H9 (cell line): ENCODE results near the gene SNRPD3. TPM values are rescaled to one million over a fixed set of nuclear protein-coding genes. Genes with fewer than 3 reads are reported as not detected.

Source experiments
- DNase-seq: peaks from one replicate; pipeline ENCODE4 v3.0.0-alpha.2; 2017
- H2AFZ ChIP-seq: one replicate; pipeline ENCODE4 v1.6.1; 2013; ENCODE audit warnings: mild to moderate bottlenecking, low read length, control low read depth, moderate library complexity
- H2AK5ac ChIP-seq: 2 replicates; pipeline ENCODE4 v1.6.1; 2013; ENCODE audit warnings: low read length, control low read depth, mixed read lengths; ENCODE audit not compliant: insufficient read length
- H2BK120ac ChIP-seq: one replicate; pipeline ENCODE4 v1.6.1; 2013; ENCODE audit warnings: low read depth, mild to moderate bottlenecking, low read length, control low read depth, inconsistent platforms; ENCODE audit not compliant: poor library complexity, severe bottlenecking
- H2BK12ac ChIP-seq: 2 replicates; pipeline ENCODE4 v1.6.1; 2013; ENCODE audit warnings: low read length, control low read depth, mixed read lengths, low read depth; ENCODE audit not compliant: insufficient read length
- H2BK15ac ChIP-seq: 2 replicates; pipeline ENCODE4 v1.6.1; 2013; ENCODE audit warnings: low read depth, low read length, control low read depth
- H2BK20ac ChIP-seq: one replicate; pipeline ENCODE4 v1.6.1; 2013; ENCODE audit warnings: low read depth, mild to moderate bottlenecking, low read length, control low read depth, inconsistent platforms; ENCODE audit not compliant: poor library complexity, severe bottlenecking
- H2BK5ac ChIP-seq: 2 replicates; pipeline ENCODE4 v1.6.1; 2013; ENCODE audit warnings: low read length, control low read depth, mixed read lengths; ENCODE audit not compliant: insufficient read length
- H3K14ac ChIP-seq: 2 replicates; pipeline ENCODE4 v1.6.1; 2013; ENCODE audit warnings: low read length, control low read depth; ENCODE audit not compliant: insufficient read depth
- H3K18ac ChIP-seq: 2 replicates; pipeline ENCODE4 v1.6.1; 2013; ENCODE audit warnings: low read depth, mild to moderate bottlenecking, mixed read lengths, low read length, control low read depth; ENCODE audit not compliant: insufficient read length
- H3K23ac ChIP-seq: 2 replicates; pipeline ENCODE4 v1.6.1; 2013; ENCODE audit warnings: low read length, control low read depth, mixed read lengths, low read depth; ENCODE audit not compliant: insufficient read length
- H3K23me2 ChIP-seq: 2 replicates; pipeline ENCODE4 v1.6.1; 2013; ENCODE audit warnings: low read depth, mild to moderate bottlenecking, mixed read lengths, low read length, control low read depth; ENCODE audit not compliant: insufficient read length, poor library complexity, severe bottlenecking
- H3K27ac ChIP-seq: 2 replicates; pipeline ENCODE4 v1.5.1; 2013; ENCODE audit warnings: low read length, control low read depth, mixed read lengths, low read depth; ENCODE audit not compliant: insufficient read length
- H3K27me3 ChIP-seq: 2 replicates; pipeline ENCODE4 v1.6.1; 2013; ENCODE audit warnings: low read length, control low read depth, inconsistent platforms; ENCODE audit not compliant: insufficient read depth
- H3K4ac ChIP-seq: 2 replicates; pipeline ENCODE4 v1.6.1; 2013; ENCODE audit warnings: low read depth, mild to moderate bottlenecking, control low read depth, inconsistent platforms, low read length, moderate library complexity
- H3K4me1 ChIP-seq: 2 replicates; pipeline ENCODE4 v1.6.1; 2013; ENCODE audit warnings: low read length, control low read depth, inconsistent platforms; ENCODE audit not compliant: insufficient read depth
- H3K4me2 ChIP-seq: 2 replicates; pipeline ENCODE4 v1.6.1; 2013; ENCODE audit warnings: low read length, control low read depth, mixed read lengths; ENCODE audit not compliant: insufficient read length, insufficient read depth
- H3K56ac ChIP-seq: 2 replicates; pipeline ENCODE4 v1.6.1; 2013; ENCODE audit warnings: low read depth, mild to moderate bottlenecking, mixed read lengths, low read length, control low read depth; ENCODE audit not compliant: insufficient read length
- H3K79me1 ChIP-seq: 2 replicates; pipeline ENCODE4 v1.6.1; 2013; ENCODE audit warnings: low read depth, mild to moderate bottlenecking, moderate library complexity, low read length, control low read depth, inconsistent platforms; ENCODE audit not compliant: insufficient read depth, poor library complexity, severe bottlenecking
- H3K79me2 ChIP-seq: 2 replicates; pipeline ENCODE4 v1.6.1; 2013; ENCODE audit warnings: low read length, control low read depth, inconsistent platforms; ENCODE audit not compliant: insufficient read depth
- H3K9ac ChIP-seq: 2 replicates; pipeline ENCODE4 v1.6.1; 2013; ENCODE audit warnings: low read length, control low read depth, mixed read lengths; ENCODE audit not compliant: insufficient read length; ENCODE audit errors: extremely low read depth
- H3K9me3 ChIP-seq: one replicate; pipeline ENCODE4 v1.6.1; 2013; ENCODE audit warnings: low read depth, low read length, inconsistent platforms; ENCODE audit not compliant: control insufficient read depth
- H3T11ph ChIP-seq: one replicate; pipeline ENCODE4 v1.6.1; 2013; ENCODE audit warnings: mild to moderate bottlenecking, low read length, control low read depth, inconsistent platforms
- H4K20me1 ChIP-seq: one replicate; pipeline ENCODE4 v1.6.1; 2013; ENCODE audit not compliant: control insufficient read depth, insufficient read length, insufficient read depth
- H4K5ac ChIP-seq: 2 replicates; pipeline ENCODE4 v1.6.1; 2013; ENCODE audit warnings: low read depth, mild to moderate bottlenecking, mixed read lengths, low read length, control low read depth; ENCODE audit not compliant: insufficient read length
- H4K8ac ChIP-seq: replicated peaks from 2 replicates; pipeline ENCODE4 v1.6.1; 2013; ENCODE audit warnings: low read length, control low read depth, mixed read lengths, low read depth; ENCODE audit not compliant: insufficient read length
- H4K91ac ChIP-seq: 2 replicates; pipeline ENCODE4 v1.6.1; 2013; ENCODE audit warnings: low read depth, mild to moderate bottlenecking, moderate library complexity, mixed read lengths, low read length, control low read depth; ENCODE audit not compliant: insufficient read length
- H3K27ac Mint-ChIP-seq, 3 experiments: 2 replicates in 2 of 3; 3 replicates in 1 of 3; pipeline ENCODE4 v1.8.0; 2020 to 2021; ENCODE audit warnings: mixed read lengths in 3 of 3, mild to moderate bottlenecking in 1 of 3, moderate library complexity in 1 of 3
- H3K27me3 Mint-ChIP-seq: 2 replicates; pipeline ENCODE4 v1.8.0; 2021; ENCODE audit warnings: low read depth, mild to moderate bottlenecking, moderate library complexity, mixed read lengths
- H3K36me3 Mint-ChIP-seq, 3 experiments: 2 replicates in 2 of 3; 3 replicates in 1 of 3; pipeline ENCODE4 v1.8.0; 2020 to 2021; ENCODE audit warnings: low read depth in 3 of 3, mixed read lengths in 3 of 3; ENCODE audit not compliant: insufficient read depth in 1 of 3
- H3K4me1 Mint-ChIP-seq, 2 experiments: 2 replicates each; pipeline ENCODE4 v1.8.0; 2020; ENCODE audit warnings: mixed read lengths in 2 of 2
- H3K4me3 Mint-ChIP-seq, 2 experiments: 2 replicates in 1 of 2; 3 replicates in 1 of 2; pipeline ENCODE4 v1.8.0; 2020 to 2021; ENCODE audit warnings: mild to moderate bottlenecking in 2 of 2, mixed read lengths in 2 of 2, moderate library complexity in 1 of 2
- H3K9me3 Mint-ChIP-seq, 2 experiments: 2 replicates in 1 of 2; 3 replicates in 1 of 2; pipeline ENCODE4 v1.8.0; 2020; ENCODE audit warnings: mild to moderate bottlenecking in 2 of 2, mixed read lengths in 2 of 2, moderate library complexity in 1 of 2
- WGBS: extraction: QIAGEN DNeasy Blood & Tissue Kit; methylation state at CpG from one replicate; pipeline ENCODE4 v1.1.7; 2013; ENCODE audit warnings: missing lambda C conversion rate, low lambda C conversion rate, mixed read lengths; ENCODE audit not compliant: insufficient read length; ENCODE audit errors: extremely low coverage; 5-methylcytosine and 5-hydroxymethylcytosine counted together
- total RNA-seq: library from RNA; stranded (reverse); gene quantifications from 2 replicates; pipeline ENCODE4 v1.2.1, GENCODE V29; 2021
- TF ChIP-seq, protein P1 (sequence below): fragments of 200-600 bp; sonication (generic); conservative IDR thresholded peaks from 3 replicates; pipeline ENCODE4 v1.8.0; 2021; ENCODE audit warnings: antibody characterized with exemption, mild to moderate bottlenecking

Gene SNRPD3
- total RNA-seq, 1 experiment from 2014 or later, result 212 TPM

DNA sequence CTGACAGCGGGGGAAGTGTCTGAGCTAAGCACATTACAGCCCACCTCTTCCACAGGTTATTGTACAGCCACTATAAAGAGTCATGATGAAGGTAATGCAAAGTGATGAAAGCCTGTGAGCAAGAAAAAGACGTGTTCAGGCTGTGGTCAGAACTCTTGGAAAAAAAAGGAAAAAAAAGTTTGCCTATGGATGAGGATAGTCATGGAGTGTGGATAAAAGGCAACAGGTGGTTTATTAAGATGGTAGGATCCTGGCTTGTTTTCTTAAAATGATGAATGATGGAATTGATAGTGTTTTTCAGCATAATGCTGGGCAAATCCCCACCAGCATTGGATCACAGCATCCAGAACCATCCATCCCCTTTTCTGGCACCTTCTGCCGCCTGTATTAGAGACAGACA lies 37.6 kb upstream of the SNRPD3 start:
- H3K9me3 ChIP-seq, result no peaks in the 10 kb centered on the region
- no peak overlapping the region for H4K5ac ChIP-seq
- no peak overlapping the region for H3K4ac ChIP-seq
- H3K18ac ChIP-seq, result no peak overlapping the region
- Mint-ChIP-seq H3K4me3 (no peak overlapping the region), H3K9me3 (no peaks in the 10 kb centered on the region), H3K36me3 (no peaks in the 10 kb centered on the region; a peak in 1 of 7 replicates), H3K27me3 (peaks cover 2% of the 10 kb centered on the region), H3K27ac (no peak overlapping the region), H3K4me1 (peaks cover 25 to 31% of the 10 kb centered on the region in 2 experiments)
- H3K56ac ChIP-seq, result no peak overlapping the region
- no peak overlapping the region for H3K4me2 ChIP-seq
- H2BK120ac ChIP-seq, result no peak overlapping the region
- no peak overlapping the region for H2BK12ac ChIP-seq
- no peak overlapping the region for H4K91ac ChIP-seq
- no peak overlapping the region for H2BK20ac ChIP-seq
- no peaks in the 10 kb centered on the region for H3K79me1 ChIP-seq
- H2BK15ac ChIP-seq, result no peak overlapping the region
- H3T11ph ChIP-seq, result no peak overlapping the region
- no peaks in the 10 kb centered on the region for H3K79me2 ChIP-seq
- TF ChIP-seq, protein P1, sequence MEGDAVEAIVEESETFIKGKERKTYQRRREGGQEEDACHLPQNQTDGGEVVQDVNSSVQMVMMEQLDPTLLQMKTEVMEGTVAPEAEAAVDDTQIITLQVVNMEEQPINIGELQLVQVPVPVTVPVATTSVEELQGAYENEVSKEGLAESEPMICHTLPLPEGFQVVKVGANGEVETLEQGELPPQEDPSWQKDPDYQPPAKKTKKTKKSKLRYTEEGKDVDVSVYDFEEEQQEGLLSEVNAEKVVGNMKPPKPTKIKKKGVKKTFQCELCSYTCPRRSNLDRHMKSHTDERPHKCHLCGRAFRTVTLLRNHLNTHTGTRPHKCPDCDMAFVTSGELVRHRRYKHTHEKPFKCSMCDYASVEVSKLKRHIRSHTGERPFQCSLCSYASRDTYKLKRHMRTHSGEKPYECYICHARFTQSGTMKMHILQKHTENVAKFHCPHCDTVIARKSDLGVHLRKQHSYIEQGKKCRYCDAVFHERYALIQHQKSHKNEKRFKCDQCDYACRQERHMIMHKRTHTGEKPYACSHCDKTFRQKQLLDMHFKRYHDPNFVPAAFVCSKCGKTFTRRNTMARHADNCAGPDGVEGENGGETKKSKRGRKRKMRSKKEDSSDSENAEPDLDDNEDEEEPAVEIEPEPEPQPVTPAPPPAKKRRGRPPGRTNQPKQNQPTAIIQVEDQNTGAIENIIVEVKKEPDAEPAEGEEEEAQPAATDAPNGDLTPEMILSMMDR, result no peak
- no peak overlapping the region for H2AK5ac ChIP-seq
- H3K14ac ChIP-seq, result no peak overlapping the region
- no peak overlapping the region for H2AFZ ChIP-seq
- H2BK5ac ChIP-seq, result no peak overlapping the region
- no peak overlapping the region for H3K23ac ChIP-seq
- no CpG with 5 or more reads among the region's 3 CpGs for WGBS
- no peaks in the 10 kb centered on the region for H3K23me2 ChIP-seq
- no peak overlapping the region for H3K9ac ChIP-seq
- no peak overlapping the region for H3K27ac ChIP-seq
- no peak for DNase-seq
- H4K8ac ChIP-seq, result no peak overlapping the region
- no peaks in the 10 kb centered on the region; the same call in 1 of the 2 replicates for H3K4me1 ChIP-seq
- no peaks in the 10 kb centered on the region for H3K27me3 ChIP-seq
- H4K20me1 ChIP-seq, result no peaks in the 10 kb centered on the region
